Measurements from ENCODE around the gene C4A.
"Not testable (repeated sequence)": the region's sequence is repeated elsewhere in the genome, so short reads cannot be mapped to it uniquely, and the experiment has no call there.

DNA sequence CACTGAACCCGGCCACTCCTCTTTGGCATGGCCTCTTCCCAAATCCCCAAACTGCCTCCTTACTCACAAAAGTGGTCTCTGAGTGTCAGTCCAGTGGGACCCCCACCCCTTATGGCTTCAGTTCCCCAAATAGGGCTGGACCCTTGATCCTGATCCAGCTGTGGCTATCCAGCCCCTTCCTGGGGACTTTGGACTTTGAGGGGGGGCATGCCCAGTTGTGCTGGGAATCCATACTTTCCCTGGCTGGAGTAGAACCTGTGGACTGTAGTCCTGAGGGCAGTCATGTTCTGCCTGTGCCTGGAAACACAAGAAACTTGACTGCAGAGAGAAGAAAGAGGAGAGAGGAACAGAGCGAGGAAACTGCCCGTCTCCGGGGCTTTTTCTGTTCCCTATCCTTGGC lies 22.5 kb downstream of the C4A start:
- TF ChIP-seq NPAS2 (CRISPR knock-in tag; IDR thresholded peaks at IDR 0.05; ENCODE audit: borderline replicate concordance); ZSCAN20 (CRISPR knock-in tag; IDR thresholded peaks at IDR 0.05); ZNF302 (CRISPR knock-in tag; IDR thresholded peaks at IDR 0.05): not testable (repeated sequence)
- TF ChIP-seq, protein P1, sequence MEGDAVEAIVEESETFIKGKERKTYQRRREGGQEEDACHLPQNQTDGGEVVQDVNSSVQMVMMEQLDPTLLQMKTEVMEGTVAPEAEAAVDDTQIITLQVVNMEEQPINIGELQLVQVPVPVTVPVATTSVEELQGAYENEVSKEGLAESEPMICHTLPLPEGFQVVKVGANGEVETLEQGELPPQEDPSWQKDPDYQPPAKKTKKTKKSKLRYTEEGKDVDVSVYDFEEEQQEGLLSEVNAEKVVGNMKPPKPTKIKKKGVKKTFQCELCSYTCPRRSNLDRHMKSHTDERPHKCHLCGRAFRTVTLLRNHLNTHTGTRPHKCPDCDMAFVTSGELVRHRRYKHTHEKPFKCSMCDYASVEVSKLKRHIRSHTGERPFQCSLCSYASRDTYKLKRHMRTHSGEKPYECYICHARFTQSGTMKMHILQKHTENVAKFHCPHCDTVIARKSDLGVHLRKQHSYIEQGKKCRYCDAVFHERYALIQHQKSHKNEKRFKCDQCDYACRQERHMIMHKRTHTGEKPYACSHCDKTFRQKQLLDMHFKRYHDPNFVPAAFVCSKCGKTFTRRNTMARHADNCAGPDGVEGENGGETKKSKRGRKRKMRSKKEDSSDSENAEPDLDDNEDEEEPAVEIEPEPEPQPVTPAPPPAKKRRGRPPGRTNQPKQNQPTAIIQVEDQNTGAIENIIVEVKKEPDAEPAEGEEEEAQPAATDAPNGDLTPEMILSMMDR (IDR thresholded peaks at IDR 0.05) = not testable (repeated sequence)
